NT2/D1 (cell line): ENCODE results near the gene POGZ.
"Not testable (repeated sequence)": the region's sequence is repeated elsewhere in the genome, so short reads cannot be mapped to it uniquely, and the experiment has no call there.

Source experiments
- DNase-seq: peaks from one replicate; pipeline ENCODE4 v3.0.0-alpha.2; 2011; ENCODE audit warnings: low read depth, low spot score
- H3K27me3 ChIP-seq: 2 replicates; pipeline ENCODE4 v1.6.0; 2011; ENCODE audit warnings: mild to moderate bottlenecking; ENCODE audit not compliant: insufficient read length, insufficient read depth
- H3K36me3 ChIP-seq: 2 replicates; pipeline ENCODE4 v1.6.1; 2011; ENCODE audit warnings: mild to moderate bottlenecking, low read length, mixed read lengths; ENCODE audit not compliant: insufficient read depth, insufficient read length
- H3K4me1 ChIP-seq: 2 replicates; pipeline ENCODE4 v1.5.1; 2011; ENCODE audit not compliant: insufficient read depth, insufficient read length
- H3K4me3 ChIP-seq: 2 replicates; pipeline ENCODE4 v1.5.1; 2011; ENCODE audit warnings: low read depth; ENCODE audit not compliant: insufficient read length
- H3K9ac ChIP-seq: 2 replicates; pipeline ENCODE4 v1.6.0; 2011; ENCODE audit warnings: low read depth; ENCODE audit not compliant: insufficient read length
- H3K9me3 ChIP-seq: 2 replicates; pipeline ENCODE4 v1.5.1; 2011; ENCODE audit warnings: mild to moderate bottlenecking, low read length; ENCODE audit not compliant: insufficient read depth
- SUZ12 ChIP-seq: IDR thresholded peaks from 2 replicates; pipeline ENCODE4 v1.6.1; 2011; ENCODE audit not compliant: insufficient read length, insufficient read depth; ENCODE audit errors: extremely low read depth
- YY1 ChIP-seq: IDR thresholded peaks from 2 replicates; pipeline ENCODE4 v1.6.1; 2011; ENCODE audit not compliant: insufficient read length, insufficient read depth
- ZNF274 ChIP-seq: IDR thresholded peaks from 2 replicates; pipeline ENCODE4 v1.6.1; 2011; ENCODE audit warnings: mild to moderate bottlenecking, low read depth, low read length

POGZ gene

GRCh38 chr1:151455966-151456365 lies 3.3 kb downstream of the POGZ start:
- Histone ChIP-seq H3K9me3 (no peaks in the 10 kb centered on the region), H3K36me3 (peaks cover 5% of the 10 kb centered on the region), H3K9ac (no peak overlapping the region), H3K27me3 (no peaks in the 10 kb centered on the region), H3K4me3 (no peak overlapping the region), H3K4me1 (no peaks in the 10 kb centered on the region)
- no peak for DNase-seq
- TF ChIP-seq SUZ12 (no peak), ZNF274 (no peak), YY1 (no peak)

- Histone ChIP-seq H3K27me3 (no peaks in the 10 kb centered on the region), H3K9ac (no peak overlapping the region), H3K4me1 (no peaks in the 10 kb centered on the region), H3K4me3 (no peak overlapping the region), H3K36me3 (peaks cover 8% of the 10 kb centered on the region), H3K9me3 (no peaks in the 10 kb centered on the region)
- DNase-seq = no peak
- TF ChIP-seq YY1 (no peak), ZNF274 (no peak), SUZ12 (no peak)
These were observed 4.1 kb downstream of the POGZ start for GRCh38 chr1:151455231-151455630.

GRCh38 chr1:151447696-151448095 lies 11.6 kb downstream of the POGZ start:
- Histone ChIP-seq H3K36me3 (peaks cover 22% of the 10 kb centered on the region), H3K27me3 (no peaks in the 10 kb centered on the region), H3K9me3 (no peaks in the 10 kb centered on the region), H3K4me1 (no peaks in the 10 kb centered on the region), H3K9ac (no peak overlapping the region), H3K4me3 (no peak overlapping the region)
- no peak for DNase-seq
- no peak for TF ChIP-seq ZNF274
- no peak for TF ChIP-seq YY1
- TF ChIP-seq SUZ12 = no peak

- H3K36me3 ChIP-seq = peaks cover 34% of the 10 kb centered on the region
These were observed 14.5 kb downstream of the POGZ start for GRCh38 chr1:151444783-151445177.

GRCh38 chr1:151443846-151444782 lies 15.2 kb downstream of the POGZ start:
- no peak for TF ChIP-seq ZNF274
- TF ChIP-seq SUZ12 = no peak
- TF ChIP-seq YY1 = no peak
- DNase-seq = peak; percentile 80
- H3K4me3 ChIP-seq = no peak overlapping the region
- H3K4me1 ChIP-seq = no peaks in the 10 kb centered on the region
- H3K36me3 ChIP-seq = peaks cover 38% of the 10 kb centered on the region
- no peaks in the 10 kb centered on the region for H3K27me3 ChIP-seq
- no peak overlapping the region for H3K9ac ChIP-seq
- H3K9me3 ChIP-seq = no peaks in the 10 kb centered on the region

More at GRCh38 chr1:151444783-151445177, 14.5 kb downstream of the POGZ start:
- Histone ChIP-seq H3K9ac (no peak overlapping the region), H3K9me3 (no peaks in the 10 kb centered on the region), H3K4me1 (no peaks in the 10 kb centered on the region), H3K4me3 (no peak overlapping the region), H3K27me3 (no peaks in the 10 kb centered on the region)
- no peak for TF ChIP-seq YY1
- no peak for TF ChIP-seq ZNF274
- no peak for TF ChIP-seq SUZ12
- DNase-seq = no peak

- H3K36me3 ChIP-seq = peaks cover 58% of the 10 kb centered on the region
- not testable (repeated sequence) for H3K4me1 ChIP-seq, H3K4me3 ChIP-seq, H3K27me3 ChIP-seq, DNase-seq, H3K9me3 ChIP-seq, H3K9ac ChIP-seq
These were observed 21.9 kb downstream of the POGZ start for GRCh38 chr1:151437396-151437795.

GRCh38 chr1:151436985-151437384 lies 22.3 kb downstream of the POGZ start:
- Histone ChIP-seq H3K27me3 (no peaks in the 10 kb centered on the region), H3K9ac (no peak overlapping the region), H3K36me3 (peaks cover 58% of the 10 kb centered on the region), H3K4me3 (no peak overlapping the region), H3K9me3 (no peaks in the 10 kb centered on the region), H3K4me1 (no peaks in the 10 kb centered on the region)
- no peak for TF ChIP-seq YY1
- no peak for TF ChIP-seq ZNF274
- DNase-seq = no peak
